SH-SY5Y (cell line): ENCODE data around the gene ERGIC1.

Experiments
- GATA2 ChIP-seq: IDR thresholded peaks from 2 replicates; pipeline ENCODE4 v1.6.1; 2011; ENCODE audit warnings: mild to moderate bottlenecking, low read depth, low read length
- GATA3 ChIP-seq: IDR thresholded peaks from 2 replicates; pipeline ENCODE4 v1.6.1; 2011; ENCODE audit warnings: low read depth, mild to moderate bottlenecking, low read length, moderate library complexity

- no peak for TF ChIP-seq GATA2
- no peak for TF ChIP-seq GATA3
Observed at GRCh38 chr5:172868924-172869591, 35.0 kb downstream of the ERGIC1 start.
